ENCODE results near the gene TTC28. TPM values are rescaled to one million over a fixed set of nuclear protein-coding genes. Genes with fewer than 3 reads are reported as not detected.
"Not testable (repeated sequence)": the region's sequence is repeated elsewhere in the genome, so short reads cannot be mapped to it uniquely, and the experiment has no call there.

TTC28 gene
- total RNA-seq, 2 experiments from 2014 or later = 0.71 to 0.97 TPM

GRCh38 chr22:28237783-28238182 is 441.9 kb downstream of the TTC28 start:
- DNase-seq (no peak), ATAC-seq (ENCODE audit: low read depth) (no peak)
- no peak overlapping the region for H3K4me3 Mint-ChIP-seq
- H3K4me1 Mint-ChIP-seq = no peaks in the 10 kb centered on the region
- POLR2A ChIA-PET = no interaction called here
- no peaks in the 10 kb centered on the region for H3K36me3 Mint-ChIP-seq
- peaks cover 7% of the 10 kb centered on the region for H3K27me3 Mint-ChIP-seq
- H3K9me3 Mint-ChIP-seq = no peaks in the 10 kb centered on the region
- no peak overlapping the region for H3K27ac Mint-ChIP-seq

- no peak for ATAC-seq (ENCODE audit: low read depth)
- H3K4me3 Mint-ChIP-seq = no peak overlapping the region
These were observed 442.5 kb downstream of the TTC28 start for GRCh38 chr22:28237112-28237511.

GRCh38 chr22:28232204-28232603 is 447.4 kb downstream of the TTC28 start:
- Mint-ChIP-seq H3K4me1 (no peaks in the 10 kb centered on the region), H3K36me3 (no peaks in the 10 kb centered on the region), H3K4me3 (no peak overlapping the region), H3K27ac (no peak overlapping the region), H3K27me3 (peaks cover 6% of the 10 kb centered on the region), H3K9me3 (no peaks in the 10 kb centered on the region)
- ATAC-seq (ENCODE audit: low read depth) (no peak), DNase-seq (no peak)
- POLR2A ChIA-PET = interaction anchor here (0.7 kb wide), 1 partner anchor 34 kb away, joined by 3 read pairs; no protein-coding TSS in a partner anchor

More at GRCh38 chr22:28237112-28237511, 442.5 kb downstream of the TTC28 start:
- no peaks in the 10 kb centered on the region for H3K9me3 Mint-ChIP-seq
- H3K36me3 Mint-ChIP-seq = no peaks in the 10 kb centered on the region
- no peaks in the 10 kb centered on the region for H3K4me1 Mint-ChIP-seq
- POLR2A ChIA-PET = no interaction called here
- H3K27me3 Mint-ChIP-seq = peaks cover 7% of the 10 kb centered on the region
- H3K27ac Mint-ChIP-seq = no peak overlapping the region
- DNase-seq = no peak

- Mint-ChIP-seq H3K27me3 (peaks cover 6% of the 10 kb centered on the region), H3K36me3 (no peaks in the 10 kb centered on the region)
These were observed 448.2 kb downstream of the TTC28 start for GRCh38 chr22:28231441-28231840.

GRCh38 chr22:28230671-28231070 is 449.0 kb downstream of the TTC28 start:
- H3K27me3 Mint-ChIP-seq = peaks cover 10% of the 10 kb centered on the region
- DNase-seq = no peak
- no peak overlapping the region for H3K4me3 Mint-ChIP-seq
- POLR2A ChIA-PET = no interaction called here
- no peaks in the 10 kb centered on the region for H3K4me1 Mint-ChIP-seq
- no peaks in the 10 kb centered on the region for H3K9me3 Mint-ChIP-seq
- H3K27ac Mint-ChIP-seq = no peak overlapping the region
- H3K36me3 Mint-ChIP-seq = no peaks in the 10 kb centered on the region
- no peak for ATAC-seq (ENCODE audit: low read depth)

More at GRCh38 chr22:28231441-28231840, 448.2 kb downstream of the TTC28 start:
- H3K27ac Mint-ChIP-seq = no peak overlapping the region
- POLR2A ChIA-PET = no interaction called here
- no peak overlapping the region for H3K4me3 Mint-ChIP-seq
- H3K9me3 Mint-ChIP-seq = no peaks in the 10 kb centered on the region
- ATAC-seq (ENCODE audit: low read depth) = no peak
- no peak for DNase-seq
- H3K4me1 Mint-ChIP-seq = no peaks in the 10 kb centered on the region

- Mint-ChIP-seq H3K27ac (no peak overlapping the region), H3K4me1 (no peaks in the 10 kb centered on the region), H3K4me3 (no peak overlapping the region), H3K27me3 (peaks cover 10% of the 10 kb centered on the region), H3K36me3 (no peaks in the 10 kb centered on the region), H3K9me3 (no peaks in the 10 kb centered on the region)
- POLR2A ChIA-PET = no interaction called here
- DNase-seq (no peak), ATAC-seq (ENCODE audit: low read depth) (no peak)
These were observed 449.8 kb downstream of the TTC28 start for GRCh38 chr22:28229566-28230485.

- H3K27me3 Mint-ChIP-seq = peaks cover 3% of the 10 kb centered on the region
- H3K4me1 Mint-ChIP-seq = no peaks in the 10 kb centered on the region
- H3K36me3 Mint-ChIP-seq = no peaks in the 10 kb centered on the region
These were observed 455.8 kb downstream of the TTC28 start for GRCh38 chr22:28223826-28224225.

GRCh38 chr22:28222976-28223745 is 456.5 kb downstream of the TTC28 start:
- Mint-ChIP-seq H3K27me3 (peaks cover 3% of the 10 kb centered on the region), H3K36me3 (no peaks in the 10 kb centered on the region), H3K9me3 (no peaks in the 10 kb centered on the region), H3K4me3 (no peak overlapping the region), H3K4me1 (no peaks in the 10 kb centered on the region), H3K27ac (no peak overlapping the region)
- no peak for DNase-seq
- ATAC-seq (ENCODE audit: low read depth) = no peak
- POLR2A ChIA-PET = no interaction called here

More at GRCh38 chr22:28223826-28224225, 455.8 kb downstream of the TTC28 start:
- Mint-ChIP-seq H3K4me3 (no peak overlapping the region), H3K9me3 (no peaks in the 10 kb centered on the region), H3K27ac (no peak overlapping the region)
- DNase-seq (no peak), ATAC-seq (ENCODE audit: low read depth) (no peak)
- POLR2A ChIA-PET = no interaction called here

- Mint-ChIP-seq H3K27me3 (peaks cover 3% of the 10 kb centered on the region), H3K27ac (no peak overlapping the region), H3K4me3 (no peak overlapping the region), H3K4me1 (no peaks in the 10 kb centered on the region), H3K9me3 (no peaks in the 10 kb centered on the region), H3K36me3 (no peaks in the 10 kb centered on the region)
- DNase-seq (no peak), ATAC-seq (ENCODE audit: low read depth) (no peak)
- POLR2A ChIA-PET = no interaction called here
These were observed 457.1 kb downstream of the TTC28 start for GRCh38 chr22:28222571-28222970.

GRCh38 chr22:28222052-28222451 is 457.6 kb downstream of the TTC28 start:
- Mint-ChIP-seq H3K27me3 (peaks cover 3% of the 10 kb centered on the region), H3K4me1 (no peaks in the 10 kb centered on the region), H3K27ac (no peak overlapping the region), H3K9me3 (no peaks in the 10 kb centered on the region), H3K4me3 (no peak overlapping the region), H3K36me3 (no peaks in the 10 kb centered on the region)
- no peak for ATAC-seq (ENCODE audit: low read depth)
- DNase-seq = no peak
- POLR2A ChIA-PET = no interaction called here

GRCh38 chr22:28220626-28221363 is 458.8 kb downstream of the TTC28 start:
- H3K27me3 Mint-ChIP-seq = no peaks in the 10 kb centered on the region
- no peak for ATAC-seq (ENCODE audit: low read depth)
- no peaks in the 10 kb centered on the region for H3K9me3 Mint-ChIP-seq
- H3K27ac Mint-ChIP-seq = no peak overlapping the region
- no peak for DNase-seq
- no peaks in the 10 kb centered on the region for H3K4me1 Mint-ChIP-seq
- POLR2A ChIA-PET = no interaction called here
- H3K36me3 Mint-ChIP-seq = no peaks in the 10 kb centered on the region
- no peak overlapping the region for H3K4me3 Mint-ChIP-seq

GRCh38 chr22:28217277-28217676 is 462.4 kb downstream of the TTC28 start:
- Mint-ChIP-seq H3K36me3 (no peaks in the 10 kb centered on the region), H3K4me1 (peaks cover 2% of the 10 kb centered on the region), H3K9me3 (peaks cover 2% of the 10 kb centered on the region), H3K4me3 (no peak overlapping the region), H3K27ac (no peak overlapping the region), H3K27me3 (peaks cover 3% of the 10 kb centered on the region)
- ATAC-seq (ENCODE audit: low read depth) (no peak), DNase-seq (no peak)
- POLR2A ChIA-PET = no interaction called here

GRCh38 chr22:28214750-28215149 is 464.9 kb downstream of the TTC28 start:
- ATAC-seq (ENCODE audit: low read depth); DNase-seq; POLR2A ChIA-PET; H3K27me3 Mint-ChIP-seq; H3K36me3 Mint-ChIP-seq; H3K4me3 Mint-ChIP-seq; H3K27ac Mint-ChIP-seq; H3K9me3 Mint-ChIP-seq; H3K4me1 Mint-ChIP-seq: not testable (repeated sequence)

All from activated naive CD8-positive, alpha-beta T cell treated with anti-CD3 and anti-CD28 coated beads, Interleukin-2, amount 10 ng/mL, durations not matched to agents 7 days and 5 days (primary cell).